Regular cardiac myocyte (primary cell): ENCODE data around the gene COLGALT1. TPM values are rescaled to one million over a fixed set of nuclear protein-coding genes. Genes with fewer than 3 reads are reported as not detected.

Experiments used
- total RNA-seq: library from RNA; depleted of rRNA; stranded (reverse); fragments of >200 nt; gene quantifications from 2 replicates; pipeline ENCODE4 v1.2.3, GENCODE V29; 2014

The COLGALT1 gene
- total RNA-seq = 105 and 131 TPM in 2 replicates

DNA sequence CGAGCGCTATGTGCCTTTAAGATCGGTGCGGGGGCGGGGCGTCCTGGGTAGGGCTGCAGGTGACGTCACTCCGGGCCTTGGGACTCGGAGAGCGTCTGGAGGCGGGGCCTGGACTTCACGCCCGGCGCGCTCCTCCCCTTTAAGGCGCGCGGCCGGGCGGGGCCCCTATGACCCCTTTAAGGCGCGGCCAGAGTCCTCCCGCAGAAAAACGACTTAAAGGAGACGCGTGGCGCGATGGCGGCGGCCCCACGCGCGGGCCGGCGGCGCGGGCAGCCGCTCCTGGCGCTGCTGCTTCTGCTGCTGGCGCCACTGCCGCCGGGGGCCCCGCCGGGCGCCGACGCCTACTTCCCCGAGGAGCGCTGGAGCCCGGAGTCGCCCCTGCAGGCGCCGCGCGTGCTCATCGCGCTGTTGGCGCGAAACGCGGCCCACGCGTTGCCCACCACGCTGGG, at the start of gene COLGALT1:
Gene COLGALT1 (plus strand): TSS at position 170 of the 449 bp plus-strand sequence. CDS start 65 bp downstream, at position 235.

Other genes starting within 250 kb of the COLGALT1 start
- 36.6 and 50.8 TPM in 2 replicates for gene MRPL34, start 249.8 kb upstream of the COLGALT1 start, total RNA-seq
- 18.3 and 33.2 TPM in 2 replicates for gene DDA1, start 246.1 kb upstream of the COLGALT1 start, total RNA-seq
- gene ANO8, start 220.8 kb upstream of the COLGALT1 start, total RNA-seq = 3.1 and 4.5 TPM in 2 replicates
- gene GTPBP3, start 218.1 kb upstream of the COLGALT1 start, total RNA-seq = 12.4 and 12.8 TPM in 2 replicates
- gene PLVAP, start 178.3 kb upstream of the COLGALT1 start, total RNA-seq = 0.19 and 0.28 TPM in 2 replicates
- not detected in 2 replicates for gene CCDC194, start 161.5 kb upstream of the COLGALT1 start, total RNA-seq
- 30.7 and 56.7 TPM in 2 replicates for gene BST2, start 150.0 kb upstream of the COLGALT1 start, total RNA-seq
- gene MVB12A, start 135.6 kb upstream of the COLGALT1 start, total RNA-seq = 27.0 and 29.6 TPM in 2 replicates
- under 0.01 TPM in 1 of 2 replicates, not detected in the other for gene TMEM221, start 107.0 kb upstream of the COLGALT1 start, total RNA-seq
- not detected in 2 replicates for gene NXNL1, start 94.7 kb upstream of the COLGALT1 start, total RNA-seq
- gene SLC27A1, start 85.1 kb upstream of the COLGALT1 start, total RNA-seq = 9.2 and 35.0 TPM in 2 replicates
- gene PGLS, start 44.0 kb upstream of the COLGALT1 start, total RNA-seq = 37.8 and 38.9 TPM in 2 replicates
- gene UNC13A, start 132.7 kb downstream of the COLGALT1 start, total RNA-seq = 1.3 and 3.9 TPM in 2 replicates
- 24.0 and 27.0 TPM in 2 replicates for gene MAP1S, start 163.8 kb downstream of the COLGALT1 start, total RNA-seq
- 0.56 and 0.58 TPM in 2 replicates for gene FCHO1, start 195.8 kb downstream of the COLGALT1 start, total RNA-seq
- gene B3GNT3, start 239.5 kb downstream of the COLGALT1 start, total RNA-seq = not detected in 2 replicates